ENCODE results near the gene MAP2. TPM values are rescaled to one million over a fixed set of nuclear protein-coding genes. Genes with fewer than 3 reads are reported as not detected.
A peak's percentile ranks its signal among the peaks of the same experiment; 100 is the strongest.

Gene MAP2
- polyA plus RNA-seq, 1 donor, result 10.5 TPM

DNA sequence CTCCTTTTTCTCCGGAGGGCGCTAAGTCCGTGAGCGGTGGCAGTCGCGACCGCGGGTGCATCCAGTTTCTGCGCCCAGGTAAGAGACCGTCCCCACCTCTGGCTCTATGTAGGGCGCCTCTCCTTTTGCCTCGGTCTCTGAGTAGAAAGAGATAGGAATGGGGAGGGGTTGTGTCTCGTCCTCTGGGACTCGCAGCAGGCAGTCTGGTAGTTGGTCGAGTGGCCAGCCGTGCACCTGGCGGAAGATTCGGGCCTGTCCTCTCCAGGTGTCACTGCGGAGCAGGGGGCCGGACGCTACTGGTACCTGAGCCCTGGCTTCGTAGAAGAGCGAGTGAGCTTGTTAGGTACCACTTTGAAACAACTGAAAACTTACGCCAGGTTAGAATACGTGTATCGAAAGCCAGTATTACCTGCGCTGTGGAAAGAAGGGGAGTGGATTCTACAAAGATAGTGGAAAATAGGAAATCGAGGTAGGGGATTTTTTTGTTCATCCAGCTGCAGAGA lies 403 bp downstream of the MAP2 start:
- DNase-seq (ENCODE audit: low read depth), result no peak

DNA sequence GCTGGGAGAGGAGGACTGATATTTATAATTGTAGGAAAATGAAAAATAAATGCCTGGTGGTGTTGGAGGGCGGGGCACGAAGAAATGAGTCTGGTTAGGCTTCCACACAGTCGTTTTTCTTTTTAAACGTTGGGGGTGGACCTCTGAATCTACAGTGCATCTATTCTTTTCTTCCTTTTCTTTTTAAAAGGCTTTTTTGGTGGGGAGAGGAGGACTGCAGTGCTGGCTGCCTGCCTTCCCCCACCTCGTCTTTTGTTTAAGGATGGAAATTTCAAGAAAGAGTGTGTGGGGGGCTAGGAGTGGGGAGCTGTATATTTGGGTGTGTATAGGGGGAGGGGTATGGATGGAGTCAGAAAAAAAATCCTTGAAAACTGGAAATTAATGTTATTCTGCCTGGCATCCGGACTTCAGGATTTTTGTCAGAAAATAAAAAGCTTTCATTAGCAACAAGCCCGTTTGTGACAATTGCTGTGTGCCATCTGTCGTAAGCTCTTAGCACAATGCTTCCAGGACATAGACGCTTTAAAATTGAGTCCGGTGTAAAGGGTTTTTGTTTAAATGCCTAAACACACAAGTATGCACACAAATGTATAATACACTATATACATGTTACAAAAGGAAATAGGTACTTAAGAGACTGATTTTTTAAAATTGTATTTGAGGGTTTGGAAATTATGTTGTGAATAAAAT lies 1.1 kb downstream of the MAP2 start:
- no peak for DNase-seq (ENCODE audit: low read depth)

DNA sequence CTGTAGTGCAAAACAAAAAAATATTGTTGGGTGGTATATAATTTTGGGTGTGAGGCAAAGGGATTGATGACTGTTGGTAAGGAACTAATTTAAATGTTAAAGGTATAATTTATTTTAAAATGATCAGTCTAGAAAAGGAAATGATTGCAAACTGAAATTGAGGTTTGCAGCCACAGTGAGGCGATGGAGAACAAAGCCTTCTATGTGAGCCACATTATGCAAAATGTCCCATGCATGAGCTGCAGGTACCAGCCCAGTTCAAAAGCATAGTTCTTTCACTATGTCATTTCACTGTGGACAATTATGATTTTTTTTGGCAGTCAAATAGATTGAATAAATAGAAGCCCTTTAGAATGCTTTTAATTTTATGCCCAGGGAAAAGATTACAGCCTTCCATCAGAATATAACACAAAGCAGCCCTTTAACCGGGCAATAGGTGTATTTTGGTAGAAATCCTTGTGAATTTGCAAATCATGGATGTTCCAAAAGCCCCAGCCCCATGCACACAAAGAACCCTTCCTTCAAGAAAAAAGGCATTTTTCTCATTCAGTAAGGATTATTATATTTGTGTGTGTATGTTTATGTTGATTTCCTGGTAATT lies 1.7 kb downstream of the MAP2 start:
- DNase-seq (ENCODE audit: low read depth), result peak; percentile 9

DNA sequence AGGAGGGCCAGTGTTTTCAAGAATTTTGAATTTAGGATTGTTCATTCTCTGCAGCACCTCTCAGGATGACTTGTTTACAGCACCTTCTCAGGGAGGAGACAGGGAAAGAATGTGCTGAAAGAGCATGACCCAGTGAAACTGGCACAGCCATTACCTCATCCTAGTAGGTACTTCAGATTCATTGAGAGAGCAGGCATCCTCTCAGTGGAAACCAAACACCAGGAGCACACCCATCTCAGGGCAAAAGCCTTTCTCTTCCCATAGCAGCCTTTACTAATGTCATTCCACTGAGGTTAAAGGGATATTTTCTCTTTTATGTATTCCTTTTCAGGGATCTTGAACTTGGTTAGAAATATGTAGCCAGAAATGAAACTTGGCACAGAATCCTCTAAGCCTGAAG lies 2.6 kb downstream of the MAP2 start:
- no peak for DNase-seq (ENCODE audit: low read depth)

DNA sequence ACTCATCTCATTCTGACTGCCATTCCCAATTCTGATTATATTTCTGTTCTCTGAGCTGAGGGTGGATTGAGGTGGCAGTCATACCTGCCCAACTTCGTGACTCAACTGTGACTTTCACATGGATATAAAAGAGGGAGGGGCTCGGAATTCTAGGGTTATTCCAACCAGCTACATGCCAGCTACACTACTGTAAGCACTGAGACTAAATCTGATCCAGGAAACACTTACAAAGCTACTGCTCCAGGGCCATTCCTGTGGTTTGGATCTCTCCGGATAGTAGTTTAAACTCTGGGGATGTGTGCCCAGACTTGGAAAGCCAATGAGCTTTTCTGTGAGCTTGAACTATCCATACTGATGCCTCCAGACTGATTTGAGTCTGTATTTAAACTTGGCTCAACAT lies 7.9 kb downstream of the MAP2 start:
- no peak for DNase-seq (ENCODE audit: low read depth)

DNA sequence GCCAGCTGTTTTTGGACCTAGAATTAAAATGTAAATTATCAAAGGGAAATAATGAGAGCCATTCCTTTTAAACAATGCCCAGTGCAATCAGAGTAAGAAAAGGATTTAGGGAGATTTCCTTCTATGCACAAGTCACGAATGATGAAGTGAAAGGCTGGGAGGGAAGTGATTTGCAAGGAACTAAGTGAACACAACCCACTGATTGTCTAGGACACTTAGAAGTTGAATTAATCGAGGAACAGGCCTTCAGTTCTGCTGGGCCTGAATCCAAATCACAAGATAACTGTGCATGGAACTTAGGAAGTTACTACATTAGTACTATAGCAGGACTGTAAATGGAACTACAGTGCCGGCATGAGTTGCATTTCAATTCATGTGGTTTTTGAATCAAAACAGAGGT lies 17.7 kb downstream of the MAP2 start:
- DNase-seq (ENCODE audit: low read depth), result peak; percentile 5

DNA sequence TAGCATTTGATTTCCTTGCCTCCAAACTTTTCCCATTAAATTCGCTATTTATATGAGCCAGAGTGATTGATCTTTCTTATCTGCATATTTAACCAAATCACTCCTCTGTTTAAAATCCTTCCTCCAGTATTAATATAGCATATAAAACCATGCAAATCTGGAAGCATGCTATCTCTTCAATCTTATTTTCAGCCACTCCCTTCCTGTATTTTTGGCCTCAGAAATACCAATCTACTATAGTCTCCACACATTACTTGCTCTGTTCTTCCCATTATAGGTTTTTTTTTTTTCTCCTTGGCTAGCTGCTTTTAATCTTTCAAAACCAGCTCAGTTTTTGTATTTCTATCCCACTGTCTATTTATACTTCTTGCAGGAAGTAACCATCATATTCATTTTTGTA lies 19.1 kb downstream of the MAP2 start:
- DNase-seq (ENCODE audit: low read depth), result no peak

DNA sequence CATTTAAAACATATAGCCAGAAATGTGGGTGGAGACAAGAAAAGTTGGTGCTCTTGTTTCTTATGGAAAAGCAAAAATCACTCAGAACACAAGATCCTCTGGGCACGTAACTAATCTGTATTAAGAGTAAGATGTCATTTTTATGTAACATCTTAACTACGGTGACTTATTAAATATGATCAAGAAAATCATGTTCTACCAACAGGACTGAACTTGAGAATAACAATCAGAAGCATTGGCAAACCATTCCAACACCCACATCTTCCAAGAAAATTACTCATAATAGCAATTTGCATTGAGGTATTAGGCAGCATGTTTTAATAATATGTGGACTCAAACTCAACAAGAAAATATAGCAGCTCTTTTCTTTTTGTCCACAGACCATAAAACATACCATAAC lies 21.6 kb downstream of the MAP2 start:
- no peak for DNase-seq (ENCODE audit: low read depth)

DNA sequence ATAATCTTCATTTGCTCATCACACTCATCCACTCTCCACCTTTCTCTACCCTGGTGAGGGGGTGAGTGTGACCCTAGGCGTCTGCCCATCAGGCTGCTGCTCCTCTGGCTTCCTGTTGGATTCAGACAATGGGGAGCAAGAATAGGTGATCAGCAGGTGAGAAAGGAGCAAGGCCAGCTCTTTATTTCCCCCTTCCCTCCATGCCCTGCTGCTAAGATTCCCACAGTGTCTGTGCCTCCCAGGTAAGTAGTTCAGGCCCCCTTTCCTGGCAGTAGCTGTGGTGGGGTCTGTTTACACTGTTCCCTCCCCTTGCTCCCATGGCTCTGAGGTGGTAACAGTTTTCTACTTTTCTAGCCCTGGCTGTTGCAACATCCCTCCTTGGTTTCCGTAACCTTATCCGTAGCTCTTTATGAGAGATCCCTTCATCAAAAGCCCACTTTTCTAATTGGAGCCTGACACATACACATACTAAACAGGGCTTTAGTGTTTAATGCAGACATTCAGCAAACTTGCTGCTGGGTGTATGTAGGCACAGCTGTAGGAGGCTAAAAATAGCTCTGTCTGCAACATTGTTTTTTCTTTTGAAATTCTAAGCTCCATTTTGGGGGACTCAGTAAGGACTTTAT lies 27.5 kb downstream of the MAP2 start:
- DNase-seq (ENCODE audit: low read depth), result no peak

DNA sequence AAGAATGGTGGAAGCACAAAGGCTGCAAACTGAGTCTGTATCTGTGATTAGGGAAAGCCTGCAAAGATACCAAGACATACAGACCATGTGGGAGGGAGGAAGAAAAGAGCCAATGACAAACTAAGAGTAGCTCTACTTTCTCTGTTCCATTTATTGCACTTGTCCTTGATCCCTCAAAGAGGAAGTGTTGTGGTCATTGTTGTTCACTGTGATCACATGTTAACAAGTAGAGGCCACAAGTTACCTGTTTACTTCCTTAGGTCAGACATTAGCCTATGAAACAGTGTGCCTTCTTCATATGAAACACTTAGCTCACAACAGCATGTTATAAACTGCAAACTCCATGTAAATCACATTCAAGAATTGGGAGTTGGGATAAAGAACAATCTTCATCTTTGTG lies 32.6 kb downstream of the MAP2 start:
- DNase-seq (ENCODE audit: low read depth), result no peak

DNA sequence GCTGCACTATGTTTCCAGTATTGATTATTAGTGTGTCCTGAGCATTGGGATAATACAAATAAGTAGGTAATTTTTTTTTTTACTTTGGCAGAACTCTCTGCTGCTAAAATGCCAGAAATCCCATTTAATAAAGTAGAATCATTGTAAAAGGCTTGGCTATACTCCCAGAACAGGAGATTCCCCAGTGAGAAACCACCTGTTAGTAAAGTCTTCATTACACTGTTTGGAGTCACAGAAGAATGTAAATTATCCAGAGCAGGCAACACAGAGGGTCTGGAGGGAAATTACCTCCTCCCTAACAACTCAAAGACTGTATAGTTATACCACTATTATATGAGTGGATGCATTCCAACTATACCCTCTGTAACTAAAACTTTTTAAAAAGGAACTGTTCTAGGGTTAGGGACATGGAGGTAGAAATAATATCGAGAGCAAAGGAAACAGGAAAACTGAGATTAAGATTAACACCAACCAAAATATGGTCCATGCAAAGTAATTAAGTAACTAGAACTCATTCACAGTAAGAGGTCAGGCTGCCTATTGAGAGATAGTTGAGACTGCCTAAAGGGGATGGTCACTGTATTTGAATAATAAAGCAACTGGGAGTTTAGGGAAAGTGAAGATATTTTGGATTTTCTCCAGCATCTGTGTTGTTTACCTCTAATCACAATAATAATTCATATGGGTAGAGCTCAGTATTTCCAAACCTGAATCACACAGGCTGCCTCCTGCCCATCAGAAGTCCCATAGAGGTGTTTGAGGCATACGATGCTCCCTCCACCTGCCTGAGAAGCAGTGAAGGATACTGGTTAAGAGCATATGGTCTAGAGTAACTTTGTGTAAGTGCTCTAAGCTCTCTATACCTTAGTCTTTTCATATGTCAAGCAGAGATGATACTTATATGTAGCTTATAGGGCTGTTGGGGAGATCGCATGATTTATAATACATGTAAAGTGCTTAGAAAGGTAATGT lies 34.4 kb downstream of the MAP2 start:
- DNase-seq (ENCODE audit: low read depth), result no peak

DNA sequence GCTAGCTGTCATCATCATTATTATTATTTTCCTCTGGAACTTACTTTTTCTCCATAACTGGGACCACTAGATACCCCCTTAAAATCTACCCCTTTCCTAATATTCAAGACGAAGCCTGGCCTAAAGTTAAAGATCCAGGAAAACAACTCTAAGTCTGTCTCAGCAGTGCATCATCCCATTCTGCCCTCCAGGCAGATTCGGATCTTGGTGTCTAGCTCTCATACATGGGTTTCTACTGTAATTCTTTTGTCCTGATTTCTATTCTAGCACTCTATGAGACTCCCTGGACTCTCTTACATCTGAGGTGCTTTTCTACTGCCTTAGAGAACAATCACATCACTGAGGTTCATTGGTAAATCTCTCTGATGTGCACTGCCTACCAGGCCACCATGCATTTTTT lies 35.5 kb downstream of the MAP2 start:
- no peak for DNase-seq (ENCODE audit: low read depth)

DNA sequence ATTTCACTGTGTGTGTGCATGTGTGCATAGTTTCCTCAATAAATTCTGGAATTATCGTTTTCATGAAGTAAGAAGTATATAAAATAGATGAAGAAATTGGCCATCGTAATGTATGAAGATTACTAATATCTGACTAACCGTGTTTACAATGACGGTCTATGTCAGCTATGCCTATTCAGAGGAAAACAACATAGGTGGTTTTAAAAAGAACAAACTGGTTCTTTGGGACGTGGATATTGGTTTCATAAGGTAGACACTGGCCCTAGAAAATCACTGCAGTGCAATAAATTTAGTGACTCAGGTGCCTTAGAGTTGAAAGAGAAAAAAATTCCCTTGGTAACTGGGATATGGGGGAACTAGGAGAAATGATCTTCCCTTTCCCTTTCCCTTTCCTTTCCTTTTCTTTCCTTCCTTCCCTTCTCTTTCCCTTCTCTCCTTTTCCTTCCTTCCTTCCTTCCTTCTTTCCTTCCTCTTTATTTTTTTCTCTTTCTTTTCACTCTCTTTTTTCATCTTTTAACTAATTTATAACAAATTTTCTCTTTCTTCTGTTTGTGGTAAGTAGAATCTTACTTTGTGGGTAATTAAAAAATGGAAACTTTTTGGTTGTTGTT lies 36.4 kb downstream of the MAP2 start:
- DNase-seq (ENCODE audit: low read depth), result no peak

DNA sequence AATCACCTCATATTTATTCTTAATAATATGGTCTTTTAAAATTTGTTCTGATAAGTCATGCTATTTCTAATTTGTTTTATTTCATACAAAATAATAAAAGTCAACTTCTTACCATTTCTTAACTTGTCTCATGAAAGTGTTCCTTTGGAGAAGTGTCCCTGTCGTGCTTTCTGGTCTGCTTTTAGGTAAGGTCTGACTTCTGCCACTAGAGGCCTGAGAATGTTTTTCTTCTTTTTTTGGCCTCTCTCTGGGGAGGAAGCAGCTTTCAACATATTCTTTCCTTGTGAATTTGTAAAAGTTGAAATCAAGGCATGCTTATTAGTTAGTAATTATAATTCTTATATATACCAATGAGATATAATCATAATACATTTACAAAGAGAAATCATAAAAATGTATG lies 39.4 kb downstream of the MAP2 start:
- no peak for DNase-seq (ENCODE audit: low read depth)

DNA sequence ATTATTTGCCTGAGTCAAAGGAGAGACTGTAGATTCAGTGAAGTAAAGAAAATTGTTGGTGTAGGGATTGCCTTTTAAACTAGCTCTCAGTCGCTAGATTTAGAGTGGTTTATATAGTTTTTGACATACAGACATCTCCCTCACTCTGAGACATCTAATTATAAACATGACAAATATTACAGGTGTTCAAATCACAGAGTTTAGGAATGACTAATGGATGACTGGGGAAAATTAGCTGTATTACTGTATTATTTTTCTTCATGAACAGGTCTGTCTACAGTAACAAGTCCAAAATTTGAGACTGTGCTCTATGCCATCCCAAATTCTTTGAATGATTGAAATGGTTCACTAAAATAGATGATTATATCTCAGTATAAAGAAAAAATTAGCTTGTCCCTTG lies 40.0 kb downstream of the MAP2 start:
- no peak for DNase-seq (ENCODE audit: low read depth)

DNA sequence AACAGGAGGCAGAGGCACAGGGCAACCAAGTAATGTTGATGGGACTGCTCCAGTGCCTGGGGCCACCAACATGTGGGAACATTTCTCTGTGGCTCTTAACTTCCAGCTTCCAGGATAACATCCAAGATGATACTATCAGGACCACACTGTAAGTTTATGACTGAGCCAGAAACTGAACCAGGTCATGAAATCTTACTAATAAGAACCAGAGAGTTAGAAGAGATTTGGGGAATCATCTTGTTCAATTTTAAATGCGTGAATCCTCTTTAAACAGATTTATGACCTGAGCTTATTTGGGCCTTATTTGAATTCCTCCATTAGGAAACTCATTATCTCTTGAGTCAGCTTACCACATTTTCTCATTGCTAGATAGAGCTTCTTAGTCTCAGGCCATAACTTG lies 45.0 kb downstream of the MAP2 start:
- no peak for DNase-seq (ENCODE audit: low read depth)

DNA sequence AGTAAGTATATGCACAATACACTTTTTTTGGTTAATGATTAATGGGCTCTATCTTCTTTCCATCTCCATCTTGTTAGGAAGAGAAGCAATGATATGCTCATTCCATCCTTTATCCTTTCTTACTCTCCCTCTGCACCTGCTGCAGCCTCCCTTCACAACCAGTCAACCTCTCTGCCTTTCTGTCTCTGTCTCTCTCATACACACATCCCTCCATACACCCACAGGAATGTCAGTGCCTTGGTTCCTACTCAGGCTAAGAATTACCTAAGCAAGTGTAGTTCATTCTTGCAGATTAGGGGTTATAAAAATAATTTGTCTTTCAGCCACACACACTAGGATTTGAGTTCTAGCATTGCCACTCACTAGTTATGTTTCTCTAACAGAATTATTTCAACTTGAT lies 45.6 kb downstream of the MAP2 start:
- no peak for DNase-seq (ENCODE audit: low read depth)

DNA sequence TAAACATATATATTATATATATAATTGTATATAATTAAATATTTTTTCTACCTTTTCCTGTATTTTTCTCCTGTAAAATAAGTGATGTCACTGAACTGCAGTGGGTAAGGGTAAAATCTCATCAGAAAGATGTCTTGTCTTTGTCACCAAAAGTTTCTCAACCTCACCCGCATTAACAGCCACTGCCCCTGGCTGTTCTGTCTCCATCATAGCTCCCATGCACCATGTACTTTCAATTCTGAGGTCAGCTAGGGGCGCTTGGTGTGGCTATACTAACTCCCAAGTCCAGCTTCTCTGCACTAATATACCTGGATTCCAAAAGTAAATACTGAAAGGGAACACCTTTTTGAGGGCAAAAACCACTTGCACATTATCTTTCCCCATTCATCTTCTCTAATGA lies 46.6 kb downstream of the MAP2 start:
- DNase-seq (ENCODE audit: low read depth), result no peak

DNA sequence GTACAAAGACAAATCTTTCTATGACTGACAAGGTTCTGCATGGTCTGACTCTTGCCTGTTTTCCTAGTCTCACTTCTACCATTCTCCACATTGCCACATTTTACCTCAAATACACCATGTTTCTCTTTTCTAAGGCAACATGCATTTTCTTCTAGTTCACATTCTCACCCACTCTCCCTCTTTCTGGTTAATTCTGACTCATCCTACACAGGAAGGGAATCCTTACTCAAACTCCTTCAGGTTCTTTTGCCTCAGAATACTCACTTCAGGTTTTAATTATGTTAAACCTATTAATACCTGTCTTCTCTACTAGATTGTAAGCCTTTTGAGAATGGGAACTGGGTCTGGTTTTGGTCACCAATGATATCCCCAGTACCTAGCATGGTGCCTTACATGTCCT lies 47.2 kb downstream of the MAP2 start:
- no peak for DNase-seq (ENCODE audit: low read depth)

DNA sequence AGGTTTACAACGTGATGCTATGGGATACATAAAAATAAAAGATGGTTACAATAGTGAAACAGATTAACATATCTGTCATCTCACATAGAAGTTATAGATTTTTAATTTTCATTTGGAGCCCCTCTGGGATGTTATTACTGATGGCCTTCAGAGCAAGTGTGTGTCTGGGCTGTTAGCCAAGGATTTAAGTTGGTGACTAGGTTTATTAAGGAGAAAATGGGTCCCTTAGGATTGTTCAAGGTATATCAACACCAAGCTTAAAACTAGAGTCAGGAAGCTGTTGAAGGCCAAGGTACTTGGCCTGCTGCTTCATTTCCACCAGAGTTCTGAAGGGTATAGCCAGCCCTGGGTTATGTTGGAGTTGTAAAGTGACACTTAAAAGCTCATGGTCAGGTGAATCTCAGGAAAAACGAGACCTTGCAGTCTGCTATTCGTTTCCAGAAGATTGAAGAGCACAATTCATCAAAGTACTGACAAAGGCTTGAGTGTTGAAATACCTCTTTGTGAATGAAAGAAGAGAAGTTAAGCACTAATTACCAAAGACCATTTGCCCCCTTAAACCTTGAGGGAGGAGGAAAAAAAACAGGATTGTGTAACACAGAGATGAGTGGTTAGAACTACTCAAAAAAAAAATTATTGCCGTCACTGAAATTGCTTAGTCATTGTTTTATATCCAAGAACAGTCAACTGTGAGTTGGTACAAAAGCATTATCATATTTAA lies 48.4 kb downstream of the MAP2 start:
- DNase-seq (ENCODE audit: low read depth), result no peak

DNA sequence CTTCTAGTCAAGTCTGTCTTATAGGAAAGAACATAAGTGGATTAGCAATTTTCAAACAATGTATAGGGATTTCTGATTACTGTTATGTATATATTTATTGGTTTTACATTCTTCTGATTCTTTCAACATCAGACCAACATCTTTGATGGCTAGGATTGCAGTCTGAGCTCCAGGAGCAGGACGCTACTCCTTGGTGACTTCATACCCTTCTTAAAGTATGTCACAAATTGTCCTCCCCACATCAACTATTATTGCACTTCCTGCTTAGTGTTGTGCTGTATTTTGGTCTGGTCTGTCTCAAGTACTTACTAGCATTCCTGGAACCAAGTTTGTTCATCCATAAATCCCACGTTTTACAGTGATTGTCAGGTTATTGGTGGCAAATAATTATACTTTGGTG lies 49.0 kb downstream of the MAP2 start:
- DNase-seq (ENCODE audit: low read depth), result no peak

All from forelimb muscle (tissue), 1 donor.